ENCODE measurements around the gene ACCSL.

DNA sequence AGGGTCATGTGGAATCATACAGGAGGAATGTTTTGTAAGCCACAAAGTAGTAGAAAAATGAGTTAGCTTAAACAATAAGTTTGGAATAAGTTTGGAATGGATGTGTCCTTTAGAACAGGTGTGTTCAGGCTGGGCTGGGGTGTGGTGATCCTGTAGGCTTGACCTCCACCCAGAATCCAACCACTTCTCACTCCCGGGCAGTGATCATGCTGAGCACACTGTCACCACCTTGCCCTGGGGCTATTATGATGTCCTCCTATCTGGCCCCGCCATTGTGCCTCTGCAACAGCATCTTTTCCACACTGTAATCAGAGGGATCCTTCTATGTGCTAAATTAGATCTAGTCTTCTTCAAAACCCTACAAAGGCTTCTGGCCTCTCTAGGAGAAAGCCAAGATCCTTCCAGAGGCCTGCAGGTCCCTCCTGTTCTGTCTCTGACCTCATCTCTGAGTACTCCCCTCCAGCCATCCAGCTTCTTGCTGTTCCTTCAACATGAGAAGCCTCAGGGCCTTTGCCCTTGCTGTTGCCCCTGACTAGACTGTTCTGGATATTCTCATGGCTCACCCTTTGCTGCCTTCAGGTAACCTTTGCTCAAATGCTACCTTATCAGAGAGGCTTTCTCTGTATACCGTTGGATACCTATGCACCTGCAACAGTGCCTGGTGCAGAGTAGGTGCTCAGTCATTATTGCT lies 18.8 kb upstream of the ACCSL start:
- TF ChIP-seq, protein P1, sequence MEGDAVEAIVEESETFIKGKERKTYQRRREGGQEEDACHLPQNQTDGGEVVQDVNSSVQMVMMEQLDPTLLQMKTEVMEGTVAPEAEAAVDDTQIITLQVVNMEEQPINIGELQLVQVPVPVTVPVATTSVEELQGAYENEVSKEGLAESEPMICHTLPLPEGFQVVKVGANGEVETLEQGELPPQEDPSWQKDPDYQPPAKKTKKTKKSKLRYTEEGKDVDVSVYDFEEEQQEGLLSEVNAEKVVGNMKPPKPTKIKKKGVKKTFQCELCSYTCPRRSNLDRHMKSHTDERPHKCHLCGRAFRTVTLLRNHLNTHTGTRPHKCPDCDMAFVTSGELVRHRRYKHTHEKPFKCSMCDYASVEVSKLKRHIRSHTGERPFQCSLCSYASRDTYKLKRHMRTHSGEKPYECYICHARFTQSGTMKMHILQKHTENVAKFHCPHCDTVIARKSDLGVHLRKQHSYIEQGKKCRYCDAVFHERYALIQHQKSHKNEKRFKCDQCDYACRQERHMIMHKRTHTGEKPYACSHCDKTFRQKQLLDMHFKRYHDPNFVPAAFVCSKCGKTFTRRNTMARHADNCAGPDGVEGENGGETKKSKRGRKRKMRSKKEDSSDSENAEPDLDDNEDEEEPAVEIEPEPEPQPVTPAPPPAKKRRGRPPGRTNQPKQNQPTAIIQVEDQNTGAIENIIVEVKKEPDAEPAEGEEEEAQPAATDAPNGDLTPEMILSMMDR (optimal IDR thresholded peaks at IDR 0.05 in 1 of 3, IDR thresholded peaks at IDR 0.05 in 1 of 3, conservative IDR thresholded peaks at IDR 0.05 in 1 of 3; ENCODE audit: extremely low read depth in 1 of 3, insufficient read depth in 2 of 3, low read length in 3 of 3), result no peak
- no peak for TF ChIP-seq EZH2 (IDR thresholded peaks at IDR 0.05; ENCODE audit: low read length)
